Measurements from ENCODE around the gene PRPSAP2.
"Not testable (repeated sequence)": the region's sequence is repeated elsewhere in the genome, so short reads cannot be mapped to it uniquely, and the experiment has no call there.

Gene PRPSAP2

GRCh38 chr17:18948476-18949006, 90.6 kb downstream of the PRPSAP2 start:
- Histone ChIP-seq H3K36me3 (ENCODE audit: control insufficient read depth, insufficient read depth, low read length, severe bottlenecking) (no peaks in the 10 kb centered on the region), H3K4me3 (ENCODE audit: low read length) (no peak overlapping the region), H3K27me3 (replicated peaks; ENCODE audit: control insufficient read depth, insufficient read depth, low read length) (peaks cover 54% of the 10 kb centered on the region), H3K9me3 (ENCODE audit: control insufficient read depth, low read length) (peaks cover 5% of the 10 kb centered on the region), H3K4me1 (ENCODE audit: control insufficient read depth, insufficient read depth, low read length) (peaks cover 8% of the 10 kb centered on the region), H3K9ac (ENCODE audit: low read length) (no peak overlapping the region)
- DNase-seq (ENCODE audit: low read depth) = no peak

GRCh38 chr17:18949566-18949965, 91.6 kb downstream of the PRPSAP2 start:
- DNase-seq (ENCODE audit: low read depth) = no peak
- Histone ChIP-seq H3K27me3 (replicated peaks; ENCODE audit: control insufficient read depth, insufficient read depth, low read length) (peaks cover 50% of the 10 kb centered on the region), H3K4me3 (ENCODE audit: low read length) (no peak overlapping the region), H3K9ac (ENCODE audit: low read length) (no peak overlapping the region), H3K9me3 (ENCODE audit: control insufficient read depth, low read length) (peaks cover 5% of the 10 kb centered on the region), H3K4me1 (ENCODE audit: control insufficient read depth, insufficient read depth, low read length) (peaks cover 8% of the 10 kb centered on the region), H3K36me3 (ENCODE audit: control insufficient read depth, insufficient read depth, low read length, severe bottlenecking) (no peaks in the 10 kb centered on the region)

- no peak for DNase-seq (ENCODE audit: low read depth)
- Histone ChIP-seq H3K27me3 (replicated peaks; ENCODE audit: control insufficient read depth, insufficient read depth, low read length) (peaks cover 42% of the 10 kb centered on the region), H3K4me1 (ENCODE audit: control insufficient read depth, insufficient read depth, low read length) (peaks cover 8% of the 10 kb centered on the region), H3K9me3 (ENCODE audit: control insufficient read depth, low read length) (no peaks in the 10 kb centered on the region), H3K36me3 (ENCODE audit: control insufficient read depth, insufficient read depth, low read length, severe bottlenecking) (no peaks in the 10 kb centered on the region), H3K9ac (ENCODE audit: low read length) (no peak overlapping the region), H3K4me3 (ENCODE audit: low read length) (no peak overlapping the region)
Measured at GRCh38 chr17:18950346-18950745, 92.4 kb downstream of the PRPSAP2 start.

GRCh38 chr17:18950944-18951905, 93.3 kb downstream of the PRPSAP2 start:
- Histone ChIP-seq H3K9ac (ENCODE audit: low read length) (no peak overlapping the region), H3K9me3 (ENCODE audit: control insufficient read depth, low read length) (no peaks in the 10 kb centered on the region), H3K36me3 (ENCODE audit: control insufficient read depth, insufficient read depth, low read length, severe bottlenecking) (no peaks in the 10 kb centered on the region), H3K4me1 (ENCODE audit: control insufficient read depth, insufficient read depth, low read length) (peaks cover 8% of the 10 kb centered on the region), H3K27me3 (replicated peaks; ENCODE audit: control insufficient read depth, insufficient read depth, low read length) (peaks cover 33% of the 10 kb centered on the region), H3K4me3 (ENCODE audit: low read length) (no peak overlapping the region)
- no peak for DNase-seq (ENCODE audit: low read depth)

- Histone ChIP-seq H3K36me3 (ENCODE audit: control insufficient read depth, insufficient read depth, low read length, severe bottlenecking) (no peaks in the 10 kb centered on the region), H3K9ac (ENCODE audit: low read length) (no peak within 1 kb of the TSS), H3K4me1 (ENCODE audit: control insufficient read depth, insufficient read depth, low read length) (peaks cover 8% of the 10 kb centered on the region), H3K4me3 (ENCODE audit: low read length) (no peak within 1 kb of the TSS), H3K9me3 (ENCODE audit: control insufficient read depth, low read length) (no peaks in the 10 kb centered on the region), H3K27me3 (replicated peaks; ENCODE audit: control insufficient read depth, insufficient read depth, low read length) (peaks cover 27% of the 10 kb centered on the region)
- no peak for DNase-seq (ENCODE audit: low read depth)
Measured at GRCh38 chr17:18951941-18952842, 94.3 kb downstream of the PRPSAP2 start, which contains the start of gene SLC5A10. Gene SLC5A10, plus strand, starts transcription at chr17:18952165. Its CDS starts 41 bp downstream, at chr17:18952206.

GRCh38 chr17:18953231-18953728, 95.3 kb downstream of the PRPSAP2 start:
- H3K4me1 ChIP-seq (ENCODE audit: control insufficient read depth, insufficient read depth, low read length) = peaks cover 8% of the 10 kb centered on the region
- no peak for DNase-seq (ENCODE audit: low read depth)
- no peaks in the 10 kb centered on the region for H3K36me3 ChIP-seq (ENCODE audit: control insufficient read depth, insufficient read depth, low read length, severe bottlenecking)
- H3K4me3 ChIP-seq (ENCODE audit: low read length) = no peak overlapping the region
- peaks cover 19% of the 10 kb centered on the region for H3K27me3 ChIP-seq (replicated peaks; ENCODE audit: control insufficient read depth, insufficient read depth, low read length)
- H3K9me3 ChIP-seq (ENCODE audit: control insufficient read depth, low read length) = no peaks in the 10 kb centered on the region
- H3K9ac ChIP-seq (ENCODE audit: low read length) = no peak overlapping the region

GRCh38 chr17:18954321-18954720, 96.4 kb downstream of the PRPSAP2 start:
- H3K9ac ChIP-seq (ENCODE audit: low read length) = no peak overlapping the region
- DNase-seq (ENCODE audit: low read depth) = no peak
- H3K36me3 ChIP-seq (ENCODE audit: control insufficient read depth, insufficient read depth, low read length, severe bottlenecking) = no peaks in the 10 kb centered on the region
- no peaks in the 10 kb centered on the region for H3K9me3 ChIP-seq (ENCODE audit: control insufficient read depth, low read length)
- H3K27me3 ChIP-seq (replicated peaks; ENCODE audit: control insufficient read depth, insufficient read depth, low read length) = peaks cover 19% of the 10 kb centered on the region
- H3K4me1 ChIP-seq (ENCODE audit: control insufficient read depth, insufficient read depth, low read length) = peaks cover 6% of the 10 kb centered on the region
- no peak overlapping the region for H3K4me3 ChIP-seq (ENCODE audit: low read length)

GRCh38 chr17:18955009-18955408, 97.1 kb downstream of the PRPSAP2 start:
- no peaks in the 10 kb centered on the region for H3K4me1 ChIP-seq (ENCODE audit: control insufficient read depth, insufficient read depth, low read length)
- no peak overlapping the region for H3K4me3 ChIP-seq (ENCODE audit: low read length)
- peaks cover 16% of the 10 kb centered on the region for H3K27me3 ChIP-seq (replicated peaks; ENCODE audit: control insufficient read depth, insufficient read depth, low read length)
- no peaks in the 10 kb centered on the region for H3K9me3 ChIP-seq (ENCODE audit: control insufficient read depth, low read length)
- H3K36me3 ChIP-seq (ENCODE audit: control insufficient read depth, insufficient read depth, low read length, severe bottlenecking) = no peaks in the 10 kb centered on the region
- no peak overlapping the region for H3K9ac ChIP-seq (ENCODE audit: low read length)
- DNase-seq (ENCODE audit: low read depth) = no peak

- H3K9me3 ChIP-seq (ENCODE audit: control insufficient read depth, low read length); H3K27me3 ChIP-seq (replicated peaks; ENCODE audit: control insufficient read depth, insufficient read depth, low read length); H3K36me3 ChIP-seq (ENCODE audit: control insufficient read depth, insufficient read depth, low read length, severe bottlenecking); H3K9ac ChIP-seq (ENCODE audit: low read length); H3K4me1 ChIP-seq (ENCODE audit: control insufficient read depth, insufficient read depth, low read length); H3K4me3 ChIP-seq (ENCODE audit: low read length); DNase-seq (ENCODE audit: low read depth): not testable (repeated sequence)
Measured at GRCh38 chr17:18956021-18956420, 98.1 kb downstream of the PRPSAP2 start.

GRCh38 chr17:18956581-18956980, 98.7 kb downstream of the PRPSAP2 start:
- Histone ChIP-seq H3K9me3 (ENCODE audit: control insufficient read depth, low read length) (no peaks in the 10 kb centered on the region), H3K36me3 (ENCODE audit: control insufficient read depth, insufficient read depth, low read length, severe bottlenecking) (no peaks in the 10 kb centered on the region), H3K27me3 (replicated peaks; ENCODE audit: control insufficient read depth, insufficient read depth, low read length) (peaks cover 6% of the 10 kb centered on the region), H3K9ac (ENCODE audit: low read length) (no peak overlapping the region), H3K4me1 (ENCODE audit: control insufficient read depth, insufficient read depth, low read length) (peaks cover 7% of the 10 kb centered on the region), H3K4me3 (ENCODE audit: low read length) (no peak overlapping the region)
- no peak for DNase-seq (ENCODE audit: low read depth)

GRCh38 chr17:18957831-18958230, 99.9 kb downstream of the PRPSAP2 start:
- no peaks in the 10 kb centered on the region for H3K27me3 ChIP-seq (replicated peaks; ENCODE audit: control insufficient read depth, insufficient read depth, low read length)
- H3K4me1 ChIP-seq (ENCODE audit: control insufficient read depth, insufficient read depth, low read length) = peaks cover 20% of the 10 kb centered on the region
- H3K9ac ChIP-seq (ENCODE audit: low read length) = no peak overlapping the region
- no peaks in the 10 kb centered on the region for H3K9me3 ChIP-seq (ENCODE audit: control insufficient read depth, low read length)
- H3K36me3 ChIP-seq (ENCODE audit: control insufficient read depth, insufficient read depth, low read length, severe bottlenecking) = no peaks in the 10 kb centered on the region
- DNase-seq (ENCODE audit: low read depth) = no peak
- no peak overlapping the region for H3K4me3 ChIP-seq (ENCODE audit: low read length)

All from adipocyte (in vitro differentiated cells).